Activated CD4-positive, alpha-beta memory T cell treated with anti-CD3 and anti-CD28 coated beads, Interleukin-2, amount 10 ng/mL, durations not matched to agents 7 days and 5 days (primary cell): ENCODE data around the gene BLMH. TPM values are rescaled to one million over a fixed set of nuclear protein-coding genes. Genes with fewer than 3 reads are reported as not detected.

ENCODE experiments used
- CTCF ChIA-PET: fragments of 350-600 bp; sonication (Branson Sonifier 250); formaldehyde crosslinking; loops from one replicate; lab custom pipeline; 2021; ENCODE audit warnings: antibody characterized with exemption, inconsistent platforms; lab: Charles Lee
- POLR2A ChIA-PET: fragments of 350-600 bp; sonication (Branson Sonifier 250); formaldehyde crosslinking; loops from one replicate; lab custom pipeline; 2021; ENCODE audit warnings: antibody characterized with exemption; lab: Charles Lee
- DNase-seq: peaks from one replicate; pipeline ENCODE4 v3.0.0-alpha.2; 2020
- H3K27ac Mint-ChIP-seq: one replicate; pipeline ENCODE4 v1.8.0; 2021; ENCODE audit warnings: mild to moderate bottlenecking, mixed read lengths
- H3K27me3 Mint-ChIP-seq: one replicate; pipeline ENCODE4 v1.8.0; 2021; ENCODE audit warnings: mixed read lengths
- H3K36me3 Mint-ChIP-seq: one replicate; pipeline ENCODE4 v1.8.0; 2021; ENCODE audit warnings: low read depth, mixed read lengths
- H3K4me1 Mint-ChIP-seq: one replicate; pipeline ENCODE4 v1.8.0; 2021; ENCODE audit warnings: mixed read lengths
- H3K4me3 Mint-ChIP-seq: one replicate; pipeline ENCODE4 v1.8.0; 2021; ENCODE audit warnings: mild to moderate bottlenecking, mixed read lengths
- H3K9me3 Mint-ChIP-seq: one replicate; pipeline ENCODE4 v1.8.0; 2021; ENCODE audit warnings: mixed read lengths
- total RNA-seq, 2 experiments: library from RNA; stranded (reverse); gene quantifications; one replicate each; pipeline ENCODE4 v1.2.3, GENCODE V29; 2021

The BLMH gene
- total RNA-seq, 2 experiments from 2014 or later = 47.3 to 52.8 TPM

DNA sequence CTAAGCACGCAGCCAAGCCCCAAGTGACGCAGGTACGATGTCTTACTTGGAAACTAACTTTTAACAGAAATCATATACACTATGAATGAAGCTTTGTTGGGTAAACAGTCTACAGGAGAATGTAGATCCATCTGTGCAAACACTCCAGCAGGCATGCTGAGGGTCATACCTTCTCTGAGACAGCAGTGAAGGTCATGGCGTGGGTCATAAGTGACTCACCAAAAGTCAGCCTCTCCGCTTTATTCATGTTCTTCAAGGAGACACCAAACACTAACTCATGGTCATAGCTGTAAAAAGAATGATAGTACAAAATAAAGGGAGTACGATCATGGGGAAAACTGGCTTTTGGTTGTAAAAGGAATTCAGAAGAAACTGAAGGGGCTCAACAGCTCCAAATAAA lies 20.6 kb downstream of the BLMH start:
- Mint-ChIP-seq H3K4me3 (no peak overlapping the region), H3K27me3 (no peaks in the 10 kb centered on the region), H3K36me3 (peaks cover 68% of the 10 kb centered on the region)

DNA sequence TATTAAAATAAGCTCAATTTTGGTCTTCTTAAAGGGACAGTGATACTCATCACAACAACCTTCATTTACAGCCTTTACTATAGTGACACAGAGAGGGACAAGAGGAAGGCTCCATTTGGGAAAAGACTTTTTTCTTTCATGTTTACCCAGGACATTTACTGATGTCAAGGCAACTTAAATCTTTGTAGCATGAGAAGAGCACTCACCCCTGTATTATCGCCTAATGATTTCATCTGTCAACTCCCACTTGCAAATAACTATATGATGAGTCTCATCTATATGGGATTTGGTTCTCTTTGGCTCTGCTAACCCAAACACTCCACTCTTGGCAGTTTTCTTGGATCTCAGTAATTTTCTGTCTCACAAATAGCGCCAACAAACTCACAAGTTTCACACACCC lies 24.1 kb downstream of the BLMH start:
- ChIA-PET CTCF (interaction anchor here (1.2 to 2.5 kb wide), 2 partner anchors 69 to 163 kb away, joined by 3 to 7 read pairs; no protein-coding TSS in a partner anchor), POLR2A (interaction anchor here (1.7 kb wide), 1 partner anchor 24 kb away, joined by 4 read pairs; the partner anchor contains the start of gene BLMH)
- H3K4me3 Mint-ChIP-seq = no peak overlapping the region
- no peaks in the 10 kb centered on the region for H3K27me3 Mint-ChIP-seq
- no peaks in the 10 kb centered on the region for H3K4me1 Mint-ChIP-seq
- DNase-seq = no peak
- H3K36me3 Mint-ChIP-seq = peaks cover 64% of the 10 kb centered on the region
- no peak overlapping the region for H3K27ac Mint-ChIP-seq
- no peaks in the 10 kb centered on the region for H3K9me3 Mint-ChIP-seq

More for the DNA sequence above, 20.6 kb downstream of the BLMH start:
- DNase-seq = no peak
- Mint-ChIP-seq H3K27ac (no peak overlapping the region), H3K4me1 (no peaks in the 10 kb centered on the region), H3K9me3 (no peaks in the 10 kb centered on the region)
- CTCF ChIA-PET = no interaction called here
- POLR2A ChIA-PET = no interaction called here

DNA sequence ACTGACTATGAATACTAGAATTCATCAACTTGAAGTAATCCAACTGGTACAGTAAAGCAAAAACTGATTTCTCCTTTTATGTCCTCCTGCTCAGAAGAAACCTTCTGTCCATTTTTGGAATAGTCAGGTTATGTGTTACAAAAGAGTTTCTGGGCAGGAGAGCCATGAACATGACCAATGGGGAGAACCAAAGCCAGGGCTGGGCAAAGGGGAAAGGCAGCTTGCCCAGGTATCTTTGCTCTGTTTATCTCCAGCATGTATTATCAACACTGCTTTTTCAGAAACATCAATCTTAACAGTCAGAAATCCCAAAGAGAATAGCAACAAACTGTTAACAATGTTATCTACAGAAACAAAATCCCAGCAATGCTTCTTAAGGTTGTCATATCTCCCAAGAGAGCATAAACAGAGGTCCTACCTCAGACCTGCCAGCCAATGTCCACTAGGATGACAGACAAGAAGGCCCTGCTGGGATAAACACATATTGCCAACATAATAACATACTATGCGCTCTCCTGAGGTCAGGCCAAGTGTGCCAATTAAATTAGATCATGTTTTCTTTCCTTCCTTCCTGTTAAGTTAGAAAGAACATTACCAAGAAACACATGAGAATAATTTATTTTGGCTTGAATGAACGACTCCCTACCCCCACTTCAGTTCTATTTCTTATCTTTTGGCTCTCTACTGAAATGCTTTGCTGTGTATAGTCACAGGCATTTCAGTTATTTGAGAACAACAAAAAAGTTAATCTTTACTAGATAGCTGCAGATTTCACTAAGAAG lies 28.0 kb downstream of the BLMH start:
- DNase-seq = no peak
- H3K9me3 Mint-ChIP-seq = no peaks in the 10 kb centered on the region
- ChIA-PET CTCF (interaction anchor here (1.5 kb wide), 1 partner anchor 73 kb away, joined by 4 read pairs; no protein-coding TSS in a partner anchor), POLR2A (no interaction called here)
- peaks cover 9% of the 10 kb centered on the region for H3K4me1 Mint-ChIP-seq
- H3K36me3 Mint-ChIP-seq = peaks cover 64% of the 10 kb centered on the region
- H3K27me3 Mint-ChIP-seq = no peaks in the 10 kb centered on the region
- H3K4me3 Mint-ChIP-seq = no peak overlapping the region
- no peak overlapping the region for H3K27ac Mint-ChIP-seq

DNA sequence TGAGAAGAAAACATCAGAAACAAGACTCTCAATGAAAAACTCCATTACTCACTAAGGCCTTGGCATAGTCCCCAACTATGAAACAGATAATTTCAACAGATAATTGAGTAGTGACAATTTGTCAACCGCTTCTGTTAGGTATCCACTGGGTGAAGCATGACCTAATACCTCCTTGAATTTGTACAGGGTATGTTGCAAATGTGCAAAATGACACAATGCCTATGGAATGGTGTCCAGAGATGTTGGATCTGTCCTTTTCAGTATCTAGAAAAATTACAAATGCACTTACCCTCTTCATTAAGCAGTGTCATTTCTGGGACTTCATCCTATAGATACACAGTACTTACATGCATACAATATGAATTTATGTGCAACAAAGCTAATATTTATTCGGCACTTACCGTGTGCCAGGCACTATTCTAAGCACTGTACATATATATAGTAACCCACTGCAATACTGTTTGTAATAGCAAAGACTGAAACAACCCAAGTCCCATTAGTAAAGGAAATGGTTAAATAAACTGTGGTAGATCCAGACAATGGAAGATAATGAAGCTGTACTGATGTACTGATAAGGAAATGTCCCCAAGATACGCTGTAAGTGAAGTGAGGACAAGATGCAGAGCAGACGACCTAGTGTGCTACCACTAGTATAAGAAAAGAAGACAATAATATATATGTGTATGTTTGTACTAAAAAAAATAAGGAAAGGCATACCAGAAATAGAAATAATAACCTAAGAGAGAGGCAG lies 34.8 kb downstream of the BLMH start:
- ChIA-PET CTCF (interaction anchor here (1.8 kb wide), 1 partner anchor 79 kb away, joined by 6 read pairs; no protein-coding TSS in a partner anchor), POLR2A (no interaction called here)
- Mint-ChIP-seq H3K4me3 (no peak overlapping the region), H3K36me3 (peaks cover 38% of the 10 kb centered on the region), H3K4me1 (peaks cover 20% of the 10 kb centered on the region), H3K27me3 (no peaks in the 10 kb centered on the region), H3K9me3 (no peaks in the 10 kb centered on the region), H3K27ac (no peak overlapping the region)
- no peak for DNase-seq

DNA sequence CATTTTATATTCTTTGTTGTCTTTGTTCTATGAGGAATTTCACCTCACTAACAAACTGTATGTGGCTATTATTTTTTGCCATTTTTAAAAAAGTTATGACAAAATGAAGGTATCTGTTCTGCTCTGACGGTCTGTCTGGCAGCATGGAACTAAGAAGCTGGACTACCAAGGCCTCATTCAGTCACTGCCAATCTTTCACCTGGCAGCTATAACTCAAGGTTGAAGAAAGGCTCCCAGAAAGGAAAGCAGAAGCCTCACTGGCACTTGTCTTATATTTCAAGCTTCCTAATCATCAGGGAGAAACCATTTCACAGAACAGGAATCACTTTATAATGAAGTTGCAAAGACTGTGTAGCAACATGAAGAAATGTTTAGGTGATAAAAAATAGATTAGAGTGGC lies 37.6 kb downstream of the BLMH start:
- peaks cover 15% of the 10 kb centered on the region for H3K4me1 Mint-ChIP-seq
- H3K27me3 Mint-ChIP-seq = no peaks in the 10 kb centered on the region
- CTCF ChIA-PET = interaction anchor here (0.7 kb wide), 1 partner anchor 129 kb away, joined by 3 read pairs; no protein-coding TSS in a partner anchor
- POLR2A ChIA-PET = interaction anchor here (1.1 kb wide), 1 partner anchor 9 kb away, joined by 3 read pairs; no protein-coding TSS in a partner anchor
- H3K4me3 Mint-ChIP-seq = no peak overlapping the region
- H3K9me3 Mint-ChIP-seq = no peaks in the 10 kb centered on the region
- no peak overlapping the region for H3K27ac Mint-ChIP-seq
- no peak for DNase-seq
- peaks cover 38% of the 10 kb centered on the region for H3K36me3 Mint-ChIP-seq

DNA sequence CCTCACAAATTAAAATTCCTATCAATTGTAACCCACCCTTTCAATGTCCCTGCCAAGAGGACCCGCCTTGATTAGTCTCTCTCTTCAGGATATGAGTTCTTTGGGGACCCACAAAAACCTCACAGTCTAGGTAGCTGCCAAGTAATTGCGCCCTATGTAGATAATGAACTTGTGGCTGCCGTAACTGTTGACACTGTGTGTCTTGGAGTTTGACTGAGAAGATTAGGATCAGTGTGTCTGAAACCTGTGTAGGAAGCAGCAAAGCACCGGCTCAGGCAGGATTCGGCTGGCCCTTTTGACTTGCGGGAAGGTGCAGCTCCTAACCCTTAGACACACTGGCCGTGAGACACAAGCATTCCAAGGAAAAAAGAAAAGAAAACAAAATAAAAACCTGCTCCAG lies 38.4 kb downstream of the BLMH start:
- no peak for DNase-seq
- peaks cover 40% of the 10 kb centered on the region for H3K36me3 Mint-ChIP-seq
- peaks cover 6% of the 10 kb centered on the region for H3K4me1 Mint-ChIP-seq
- H3K9me3 Mint-ChIP-seq = no peaks in the 10 kb centered on the region
- no peak overlapping the region for H3K4me3 Mint-ChIP-seq
- H3K27me3 Mint-ChIP-seq = no peaks in the 10 kb centered on the region
- ChIA-PET POLR2A (no interaction called here), CTCF (interaction anchor here (1.2 kb wide), 1 partner anchor 83 kb away, joined by 3 read pairs; no protein-coding TSS in a partner anchor)
- H3K27ac Mint-ChIP-seq = no peak overlapping the region

DNA sequence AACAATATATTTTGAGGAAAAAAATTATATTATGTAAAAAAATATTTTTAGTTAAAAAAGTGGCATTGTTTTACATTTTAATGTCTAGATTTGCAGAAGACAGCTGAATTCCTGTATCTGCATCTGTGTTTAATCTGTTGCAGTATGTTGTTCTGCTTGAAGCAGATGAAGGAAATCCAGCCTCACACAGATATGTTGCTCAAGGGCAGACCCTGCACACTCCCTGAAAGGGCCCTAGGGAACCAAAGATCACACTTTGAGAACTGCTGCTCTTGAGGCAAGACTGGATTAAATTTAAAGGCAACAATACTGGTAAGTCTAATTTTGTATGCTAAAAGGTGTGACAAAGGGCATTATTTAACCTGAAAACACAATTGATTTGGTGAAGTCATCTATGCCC lies 39.8 kb downstream of the BLMH start:
- H3K27me3 Mint-ChIP-seq = no peaks in the 10 kb centered on the region
- POLR2A ChIA-PET = no interaction called here
- H3K9me3 Mint-ChIP-seq = no peaks in the 10 kb centered on the region
- CTCF ChIA-PET = no interaction called here
- no peaks in the 10 kb centered on the region for H3K4me1 Mint-ChIP-seq
- H3K27ac Mint-ChIP-seq = no peak overlapping the region
- H3K36me3 Mint-ChIP-seq = peaks cover 53% of the 10 kb centered on the region
- no peak for DNase-seq
- no peak overlapping the region for H3K4me3 Mint-ChIP-seq

DNA sequence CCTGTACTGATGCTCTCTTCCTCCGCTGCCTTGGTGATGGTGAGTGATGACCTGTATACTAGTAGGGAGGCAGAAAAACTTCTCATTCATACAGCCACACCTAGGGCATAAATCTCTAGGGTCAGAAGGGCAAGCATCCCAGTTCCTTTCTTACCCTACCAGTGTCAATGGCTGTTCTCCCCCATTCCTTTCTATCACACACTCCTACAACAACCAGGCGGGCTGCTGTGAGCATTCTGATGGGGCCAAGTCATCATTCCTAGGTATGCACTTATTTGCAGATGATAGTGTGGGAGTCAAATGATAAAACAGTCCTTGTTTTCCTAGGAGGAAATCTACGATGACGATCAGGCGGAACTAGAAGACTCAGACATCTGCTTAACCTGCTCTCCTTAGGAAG lies 42.3 kb downstream of the BLMH start:
- ChIA-PET POLR2A (no interaction called here), CTCF (no interaction called here)
- Mint-ChIP-seq H3K36me3 (peaks cover 56% of the 10 kb centered on the region), H3K27ac (no peak overlapping the region), H3K4me1 (no peaks in the 10 kb centered on the region), H3K4me3 (no peak overlapping the region), H3K27me3 (no peaks in the 10 kb centered on the region), H3K9me3 (no peaks in the 10 kb centered on the region)
- no peak for DNase-seq

DNA sequence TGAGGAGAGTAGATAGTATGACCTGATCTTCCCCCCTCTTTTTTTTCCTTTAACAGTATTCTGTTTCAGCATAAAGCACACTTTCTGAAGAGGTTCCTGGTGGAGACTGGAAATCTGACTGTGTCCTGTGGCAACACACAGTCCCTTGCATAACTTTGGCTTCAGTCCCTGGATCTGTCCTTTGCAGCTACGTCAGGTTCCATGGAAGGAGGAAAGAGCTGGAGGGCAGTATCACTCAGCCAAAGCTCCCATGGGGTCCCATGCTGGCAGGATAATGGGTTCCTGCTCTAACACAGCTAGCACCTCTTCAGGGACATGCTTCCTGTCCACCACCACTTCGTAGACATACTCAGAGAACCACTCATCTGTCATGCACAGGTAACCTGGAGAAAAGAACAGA lies 43.0 kb downstream of the BLMH start:
- no peak overlapping the region for H3K4me3 Mint-ChIP-seq
- POLR2A ChIA-PET = no interaction called here
- peaks cover 56% of the 10 kb centered on the region for H3K36me3 Mint-ChIP-seq
- no peak for DNase-seq
- no peaks in the 10 kb centered on the region for H3K9me3 Mint-ChIP-seq
- no peaks in the 10 kb centered on the region for H3K4me1 Mint-ChIP-seq
- no peaks in the 10 kb centered on the region for H3K27me3 Mint-ChIP-seq
- H3K27ac Mint-ChIP-seq = no peak overlapping the region
- CTCF ChIA-PET = no interaction called here

DNA sequence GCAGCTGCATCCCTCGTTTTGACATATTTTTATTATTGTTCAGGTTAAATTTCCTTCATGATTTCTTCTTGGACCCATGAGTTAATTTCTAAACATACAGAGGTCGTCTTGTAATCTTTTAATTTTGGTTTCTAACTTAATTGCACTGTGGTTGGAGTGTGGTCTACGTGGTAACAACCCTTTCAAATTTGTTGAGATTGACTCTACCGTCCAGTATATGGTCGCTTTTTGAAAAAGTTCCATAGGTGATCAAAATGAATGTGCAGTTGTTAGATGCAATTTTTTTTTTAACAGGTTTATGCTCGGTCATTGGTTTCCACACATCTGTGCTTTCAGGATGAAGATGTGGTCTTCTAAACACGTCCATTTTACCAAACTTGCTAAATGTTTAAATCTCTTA lies 45.3 kb downstream of the BLMH start:
- no peaks in the 10 kb centered on the region for H3K9me3 Mint-ChIP-seq
- no peak overlapping the region for H3K27ac Mint-ChIP-seq
- peaks cover 2% of the 10 kb centered on the region for H3K27me3 Mint-ChIP-seq
- DNase-seq = no peak
- H3K4me3 Mint-ChIP-seq = no peak overlapping the region
- POLR2A ChIA-PET = interaction anchor here (0.8 kb wide), 1 partner anchor 10 kb away, joined by 3 read pairs; no protein-coding TSS in a partner anchor
- CTCF ChIA-PET = no interaction called here
- H3K36me3 Mint-ChIP-seq = peaks cover 46% of the 10 kb centered on the region
- H3K4me1 Mint-ChIP-seq = no peaks in the 10 kb centered on the region

DNA sequence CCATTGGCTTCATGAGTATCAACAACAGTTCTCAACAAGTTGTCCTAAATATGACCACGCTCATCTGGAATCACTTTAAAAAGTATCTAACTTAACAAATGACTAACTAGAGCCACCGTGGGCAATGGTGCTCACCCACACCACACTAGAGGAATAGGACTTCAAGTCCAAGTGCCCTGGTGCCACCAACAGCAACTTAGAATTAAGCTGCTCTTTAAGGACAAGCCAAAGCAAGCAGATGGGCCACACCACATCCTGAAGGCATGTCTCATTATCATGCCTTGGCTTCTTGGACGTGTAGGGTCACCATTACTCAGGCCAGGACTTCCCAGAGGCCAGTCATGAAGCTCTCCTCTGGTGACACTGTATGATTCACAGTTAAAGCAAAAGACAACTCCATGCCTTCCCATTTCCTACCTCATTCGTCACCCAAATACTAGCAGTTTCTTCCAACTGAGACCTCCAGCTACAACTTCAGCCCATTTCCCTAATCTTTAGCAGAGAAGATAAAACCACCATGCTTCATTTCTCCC lies 46.8 kb downstream of the BLMH start:
- Mint-ChIP-seq H3K9me3 (no peaks in the 10 kb centered on the region), H3K4me1 (no peaks in the 10 kb centered on the region), H3K4me3 (no peak overlapping the region), H3K27ac (no peak overlapping the region), H3K36me3 (peaks cover 34% of the 10 kb centered on the region), H3K27me3 (peaks cover 2% of the 10 kb centered on the region)
- CTCF ChIA-PET = no interaction called here
- POLR2A ChIA-PET = interaction anchor here (0.6 to 1.3 kb wide), 4 partner anchors 9 to 1300 kb away, joined by 3 read pairs; no protein-coding TSS in a partner anchor
- no peak for DNase-seq

DNA sequence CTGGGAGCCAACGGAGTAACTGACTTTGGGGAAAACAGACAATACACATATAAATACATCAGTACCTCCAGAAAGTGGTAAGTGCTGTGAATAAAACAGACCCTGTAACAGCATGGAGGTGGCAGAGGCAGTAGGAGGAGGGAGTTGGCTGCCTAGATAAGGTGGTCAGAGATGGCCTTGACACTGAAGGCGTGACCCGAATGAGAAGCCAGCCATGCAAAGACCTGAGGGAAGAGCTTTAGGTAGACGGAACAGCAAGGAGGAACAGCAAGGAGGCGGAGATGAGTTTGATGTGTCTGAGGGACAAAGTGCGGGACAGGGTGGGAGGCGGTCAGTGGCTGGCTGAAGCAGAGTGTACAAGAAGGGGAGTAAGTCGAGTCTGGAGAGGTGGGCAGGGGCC lies 48.2 kb downstream of the BLMH start:
- ChIA-PET CTCF (no interaction called here), POLR2A (no interaction called here)
- Mint-ChIP-seq H3K27me3 (peaks cover 13% of the 10 kb centered on the region), H3K9me3 (no peaks in the 10 kb centered on the region), H3K27ac (no peak overlapping the region), H3K4me1 (peaks cover 7% of the 10 kb centered on the region), H3K36me3 (peaks cover 22% of the 10 kb centered on the region), H3K4me3 (no peak overlapping the region)
- no peak for DNase-seq

DNA sequence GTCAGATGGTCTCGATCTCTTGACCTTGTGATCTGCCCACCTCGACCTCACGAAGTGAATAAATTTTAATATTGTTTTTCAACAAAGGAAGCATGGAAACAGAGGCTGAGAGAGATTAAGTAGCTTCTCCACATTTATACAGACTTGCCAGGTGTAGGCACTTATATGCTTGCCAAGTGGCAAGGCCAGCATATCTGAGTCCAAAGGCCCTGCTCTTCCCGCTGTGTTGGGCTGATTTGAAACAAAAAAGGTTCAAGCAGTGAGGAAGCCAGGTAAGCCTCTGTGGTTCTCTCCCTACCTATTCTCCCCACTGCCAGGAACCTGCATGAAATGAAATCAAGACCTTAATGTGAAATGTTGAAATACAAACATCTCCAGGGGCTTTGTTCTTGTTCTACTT lies 48.7 kb downstream of the BLMH start:
- Mint-ChIP-seq H3K4me1 (peaks cover 11% of the 10 kb centered on the region), H3K4me3 (no peak overlapping the region), H3K27me3 (peaks cover 17% of the 10 kb centered on the region), H3K27ac (no peak overlapping the region), H3K36me3 (peaks cover 16% of the 10 kb centered on the region), H3K9me3 (no peaks in the 10 kb centered on the region)
- POLR2A ChIA-PET = no interaction called here
- DNase-seq = no peak
- CTCF ChIA-PET = no interaction called here
